Measurements from ENCODE around the gene BATF2. TPM values are rescaled to one million over a fixed set of nuclear protein-coding genes. Genes with fewer than 3 reads are reported as not detected.

Gene BATF2
- total RNA-seq, 1 experiment from 2014 or later, result 0.72 TPM

GRCh38 chr11:64954201-64954600 is 42.6 kb downstream of the BATF2 start:
- H3K18ac ChIP-seq (ENCODE audit: insufficient read length, low read depth, low read length), result no peak overlapping the region
- no peak for DNase-seq
- no peak overlapping the region for H3T11ph ChIP-seq (ENCODE audit: low read length)
- H3K9me3 Mint-ChIP-seq, result no peaks in the 10 kb centered on the region
- H4K8ac ChIP-seq (replicated peaks; ENCODE audit: insufficient read length, low read depth, low read length), result no peak overlapping the region
- no peak overlapping the region for H2BK15ac ChIP-seq (ENCODE audit: low read depth, low read length)
- TF ChIP-seq CTCF (conservative IDR thresholded peaks at IDR 0.05), result no peak
- H3K4me1 ChIP-seq (ENCODE audit: insufficient read depth, low read length), result no peaks in the 10 kb centered on the region
- no peak overlapping the region for H3K23ac ChIP-seq (ENCODE audit: insufficient read length, low read depth, low read length)
- H2BK12ac ChIP-seq (ENCODE audit: insufficient read length, low read depth, low read length), result no peak overlapping the region
- no peaks in the 10 kb centered on the region for H3K27me3 ChIP-seq (ENCODE audit: insufficient read depth, low read length)
- H2BK20ac ChIP-seq (ENCODE audit: low read depth, low read length, poor library complexity, severe bottlenecking), result no peak overlapping the region
- H4K5ac ChIP-seq (ENCODE audit: insufficient read length, low read depth, low read length), result no peak overlapping the region
- H3K9ac ChIP-seq (ENCODE audit: extremely low read depth, insufficient read length, low read length), result no peak overlapping the region
- no peaks in the 10 kb centered on the region for H3K9me3 ChIP-seq (ENCODE audit: control insufficient read depth, low read depth, low read length)
- H3K23me2 ChIP-seq (ENCODE audit: insufficient read length, low read depth, low read length, poor library complexity, severe bottlenecking), result no peaks in the 10 kb centered on the region
- H3K4ac ChIP-seq (ENCODE audit: low read depth, low read length), result no peak overlapping the region
- H3K27me3 Mint-ChIP-seq (ENCODE audit: low read depth), result peaks cover 2% of the 10 kb centered on the region
- H3K4me1 Mint-ChIP-seq, result no peaks in the 10 kb centered on the region
- no peak overlapping the region for H3K27ac Mint-ChIP-seq
- no peak overlapping the region for H2AK5ac ChIP-seq (ENCODE audit: insufficient read length, low read length)
- no peak overlapping the region for H3K4me3 Mint-ChIP-seq
- no peaks in the 10 kb centered on the region for H3K36me3 Mint-ChIP-seq (ENCODE audit: insufficient read depth in 1 of 3, low read depth in 3 of 3)
- H2AFZ ChIP-seq (ENCODE audit: low read length), result no peak overlapping the region
- H3K27ac ChIP-seq (ENCODE audit: insufficient read length, low read depth, low read length), result no peak overlapping the region
- no peak overlapping the region for H3K14ac ChIP-seq (ENCODE audit: insufficient read depth, low read length)
- no peaks in the 10 kb centered on the region for H3K79me2 ChIP-seq (ENCODE audit: insufficient read depth, low read length)
- H3K56ac ChIP-seq (ENCODE audit: insufficient read length, low read depth, low read length), result no peak overlapping the region
- no CpG with 5 or more reads among the region's 5 CpGs for WGBS (ENCODE audit: extremely low coverage, insufficient read length, low lambda C conversion rate)
- H2BK5ac ChIP-seq (ENCODE audit: insufficient read length, low read length), result no peak overlapping the region
- H4K20me1 ChIP-seq (ENCODE audit: control insufficient read depth, insufficient read depth, insufficient read length), result no peaks in the 10 kb centered on the region
- H3K4me2 ChIP-seq (ENCODE audit: insufficient read depth, insufficient read length, low read length), result no peak overlapping the region
- H2BK120ac ChIP-seq (ENCODE audit: low read depth, low read length, poor library complexity, severe bottlenecking), result no peak overlapping the region
- no peak overlapping the region for H4K91ac ChIP-seq (ENCODE audit: insufficient read length, low read depth, low read length)
- H3K79me1 ChIP-seq (ENCODE audit: insufficient read depth, low read depth, low read length, poor library complexity, severe bottlenecking), result no peaks in the 10 kb centered on the region

All from H9 (cell line).